PC-9 (cell line): ENCODE data around the gene MYOF. TPM values are rescaled to one million over a fixed set of nuclear protein-coding genes. Genes with fewer than 3 reads are reported as not detected.
A peak's percentile ranks its signal among the peaks of the same experiment; 100 is the strongest.

ENCODE experiments used
- BruUV-seq: library from RNA; stranded (reverse); fragments of 400-500 nt; replicated peaks from 2 replicates; lab custom pipeline; 2021; lab: Mats Ljungman, UMichigan
- CTCF ChIA-PET: fragments of 300-600 bp; sonication (Branson Sonifier 250); formaldehyde crosslinking; loops from one replicate; lab custom pipeline; 2022; ENCODE audit warnings: antibody characterized with exemption; lab: Charles Lee
- POLR2A ChIA-PET: fragments of 300-600 bp; sonication (Branson Sonifier 250); formaldehyde crosslinking; loops from one replicate; lab custom pipeline; 2022; ENCODE audit warnings: antibody characterized with exemption; ENCODE audit not compliant: unreplicated experiment; lab: Charles Lee
- DNase-seq, 2 experiments: peaks; one replicate each; pipeline versions ENCODE4 v3.0.0 to v3.0.0-alpha.2; 2015 to 2022; ENCODE audit warnings: mixed read lengths in 1 of 2
- H2AFZ ChIP-seq: fragments of 200-600 bp; sonication (generic); 2 replicates; pipeline ENCODE4 v1.8.1; 2017; ENCODE audit warnings: antibody characterized with exemption
- H3F3A ChIP-seq: fragments of 200-600 bp; sonication (generic); 2 replicates; pipeline ENCODE4 v1.8.1; 2017; ENCODE audit warnings: antibody characterized with exemption, mild to moderate bottlenecking, low read depth; ENCODE audit not compliant: insufficient read depth
- H3K27ac ChIP-seq: fragments of 200-600 bp; sonication (generic); 2 replicates; pipeline ENCODE4 v1.6.1; 2016; ENCODE audit warnings: mixed run types
- H3K27me3 ChIP-seq: fragments of 200-600 bp; sonication (generic); 2 replicates; pipeline ENCODE4 v1.6.1; 2016; ENCODE audit warnings: low read depth, mixed run types; ENCODE audit not compliant: insufficient read depth
- H3K36me3 ChIP-seq: fragments of 200-600 bp; sonication (generic); 2 replicates; pipeline ENCODE4 v1.6.1; 2016; ENCODE audit warnings: low read depth, mixed run types
- H3K4me1 ChIP-seq: fragments of 200-600 bp; sonication (generic); replicated peaks from 2 replicates; pipeline ENCODE4 v1.6.1; 2016; ENCODE audit warnings: mixed run types; ENCODE audit not compliant: insufficient read depth
- H3K4me2 ChIP-seq: fragments of 200-600 bp; sonication (generic); 2 replicates; pipeline ENCODE4 v1.6.1; 2017; ENCODE audit warnings: mixed run types
- H3K4me3 ChIP-seq: fragments of 200-600 bp; sonication (generic); 2 replicates; pipeline ENCODE4 v1.6.1; 2016; ENCODE audit warnings: mixed run types
- H3K79me2 ChIP-seq: fragments of 200-600 bp; sonication (generic); 2 replicates; pipeline ENCODE4 v1.6.1; 2017; ENCODE audit warnings: low read depth, mixed run types
- H3K9me2 ChIP-seq: fragments of 200-600 bp; sonication (generic); 2 replicates; pipeline ENCODE4 v1.8.1; 2017; ENCODE audit warnings: mild to moderate bottlenecking; ENCODE audit not compliant: insufficient read depth
- H3K9me3 ChIP-seq: fragments of 200-600 bp; sonication (generic); 2 replicates; pipeline ENCODE4 v1.8.1; 2016; ENCODE audit warnings: low read depth; ENCODE audit not compliant: insufficient read depth
- H4K20me1 ChIP-seq: fragments of 200-600 bp; sonication (generic); 2 replicates; pipeline ENCODE4 v1.8.1; 2017; ENCODE audit not compliant: insufficient read depth
- CTCF ChIP-seq: fragments of 200-600 bp; sonication (generic); conservative IDR thresholded peaks from 2 replicates; pipeline ENCODE4 v1.6.1; 2017; ENCODE audit warnings: mixed run types, antibody characterized with exemption, mild to moderate bottlenecking, moderate library complexity
- EZH2 ChIP-seq: fragments of 200-600 bp; sonication (generic); IDR thresholded peaks from 2 replicates; pipeline ENCODE4 v1.8.0; 2017; ENCODE audit warnings: antibody characterized with exemption, low read depth
- intact Hi-C: fragments of 100-400 bp; cut with micrococcal nuclease; formaldehyde crosslinking; loops from one replicate; pipeline ENCODE4 v1.10.0; 2022; ENCODE audit not compliant: unreplicated experiment
- total RNA-seq: library from RNA; stranded (reverse); gene quantifications from 2 replicates; pipeline ENCODE4 v1.2.3, GENCODE V29; 2021

Gene MYOF
- total RNA-seq, 1 experiment from 2014 or later: 274 TPM

GRCh38 chr10:93478873-93479272 lies 3.3 kb downstream of the MYOF start:
- H2AFZ ChIP-seq: no peak overlapping the region
- DNase-seq: no peak
- peaks cover 72% of the 10 kb centered on the region for H3K79me2 ChIP-seq
- ChIA-PET CTCF (no interaction called here), POLR2A (interaction anchor here (0.6 to 0.7 kb wide), 4 partner anchors 26 to 112 kb away, joined by 5 to 19 read pairs (median 8); no protein-coding TSS in a partner anchor)
- peak overlapping the region; percentile 52; the same call in 1 of the 2 replicates for H3K4me3 ChIP-seq
- no peaks in the 10 kb centered on the region for H3K9me2 ChIP-seq
- peaks cover 33% of the 10 kb centered on the region for H3K4me1 ChIP-seq
- intact Hi-C loops: no loop called here
- no peaks in the 10 kb centered on the region for H4K20me1 ChIP-seq
- peak overlapping the region; percentile 99 for H3K27ac ChIP-seq
- H3K4me2 ChIP-seq: peak overlapping the region; percentile 79
- no peaks in the 10 kb centered on the region for H3K9me3 ChIP-seq
- H3K27me3 ChIP-seq: no peaks in the 10 kb centered on the region
- no TSS peak for BruUV-seq
- peaks cover 32% of the 10 kb centered on the region for H3F3A ChIP-seq
- H3K36me3 ChIP-seq: no peaks in the 10 kb centered on the region
- no peak for TF ChIP-seq CTCF

GRCh38 chr10:93476756-93477155 lies 5.4 kb downstream of the MYOF start:
- intact Hi-C loops: no loop called here
- Histone ChIP-seq H2AFZ (no peak overlapping the region), H3K4me2 (peak overlapping the region; percentile 49), H3K4me1 (peaks cover 44% of the 10 kb centered on the region), H3K79me2 (peaks cover 85% of the 10 kb centered on the region), H3K9me2 (no peaks in the 10 kb centered on the region), H3K36me3 (no peaks in the 10 kb centered on the region), H3K4me3 (no peak overlapping the region; the same call in 1 of the 2 replicates), H3F3A (peaks cover 42% of the 10 kb centered on the region), H3K9me3 (no peaks in the 10 kb centered on the region), H3K27ac (peak overlapping the region; percentile 86), H3K27me3 (no peaks in the 10 kb centered on the region), H4K20me1 (no peaks in the 10 kb centered on the region)
- ChIA-PET POLR2A (interaction anchor here (1.3 kb wide), 2 partner anchors 11 to 18 kb away, joined by 10 to 36 read pairs; no protein-coding TSS in a partner anchor), CTCF (no interaction called here)
- BruUV-seq: no TSS peak
- no peak for DNase-seq
- TF ChIP-seq CTCF (no peak), EZH2 (no peak)

GRCh38 chr10:93475871-93476270 lies 6.3 kb downstream of the MYOF start:
- no TSS peak for BruUV-seq
- Histone ChIP-seq H3K27ac (peak overlapping the region; percentile 86), H3K79me2 (peaks cover 76% of the 10 kb centered on the region), H3K36me3 (no peaks in the 10 kb centered on the region), H4K20me1 (no peaks in the 10 kb centered on the region), H3F3A (peaks cover 39% of the 10 kb centered on the region), H2AFZ (no peak overlapping the region), H3K9me2 (no peaks in the 10 kb centered on the region), H3K4me2 (peak overlapping the region; percentile 49), H3K27me3 (no peaks in the 10 kb centered on the region), H3K9me3 (no peaks in the 10 kb centered on the region), H3K4me3 (no peak overlapping the region), H3K4me1 (peaks cover 49% of the 10 kb centered on the region)
- intact Hi-C loops: loop anchor here (1.0 kb wide), 1 partner anchor 10 kb away; no protein-coding TSS in a partner anchor
- TF ChIP-seq EZH2 (no peak), CTCF (no peak)
- peak; percentile 54 to 84 for DNase-seq
- POLR2A ChIA-PET: interaction anchor here (0.5 to 1.3 kb wide), 6 partner anchors 10 to 65 kb away, joined by 3 to 36 read pairs (median 9); no protein-coding TSS in a partner anchor
- CTCF ChIA-PET: interaction anchor here (0.6 kb wide), 2 partner anchors 13 to 99 kb away, joined by 4 to 5 read pairs; no protein-coding TSS in a partner anchor
